Uterus (tissue), 4 donors: ENCODE data around the gene SHC1. TPM values are rescaled to one million over a fixed set of nuclear protein-coding genes. Genes with fewer than 3 reads are reported as not detected.
A peak's percentile ranks its signal among the peaks of the same experiment; 100 is the strongest.

Experiments
- DNase-seq, 2 donors: peaks; one replicate each; pipeline ENCODE4 v3.0.0-alpha.2; 2019 to 2020
- H3K27ac ChIP-seq, 2 donors: fragments of 200-600 bp; sonication (generic); 1 replicate in 1 of 2; 2 replicates in 1 of 2; pipeline ENCODE4 v1.5.1; 2016 to 2018
- H3K27me3 ChIP-seq, 2 donors: fragments of 200-600 bp; sonication (generic); one replicate each; pipeline ENCODE4 v1.5.1; 2018 to 2019; ENCODE audit warnings: control low read depth in 1 of 2
- H3K36me3 ChIP-seq, 2 donors: fragments of 200-600 bp; sonication (generic); one replicate each; pipeline ENCODE4 v1.5.1; 2019; ENCODE audit warnings: control low read depth in 1 of 2
- H3K4me1 ChIP-seq, 2 donors: fragments of 200-600 bp; sonication (generic); one replicate each; pipeline ENCODE4 v1.5.1; 2018 to 2019; ENCODE audit warnings: control low read depth in 1 of 2
- H3K4me3 ChIP-seq, 2 donors: fragments of 200-600 bp; sonication (generic); 1 replicate in 1 of 2; 2 replicates in 1 of 2; pipeline ENCODE4 v1.5.1; 2018 to 2019; ENCODE audit warnings: mild to moderate bottlenecking in 1 of 2
- H3K9me3 ChIP-seq, 2 donors: fragments of 200-600 bp; sonication (generic); one replicate each; pipeline ENCODE4 v1.5.1; 2019; ENCODE audit warnings: control low read depth in 1 of 2
- CTCF ChIP-seq, 4 experiments: fragments of 200-600 bp in 2 of 4; fragments of 450-650 bp in 2 of 4; sonication (generic) in 2 of 4; IDR thresholded peaks; one replicate each; pipeline ENCODE4 v1.5.1; 2016 to 2019; ENCODE audit warnings: antibody characterized with exemption in 4 of 4, mild to moderate bottlenecking in 2 of 4, moderate library complexity in 1 of 4
- POLR2A ChIP-seq, 2 donors: fragments of 450-650 bp; IDR thresholded peaks; one replicate each; pipeline ENCODE4 v1.6.1; 2016; ENCODE audit warnings: antibody characterized with exemption in 2 of 2, mild to moderate bottlenecking in 1 of 2, moderate library complexity in 1 of 2
- intact Hi-C: fragments of 100-400 bp; cut with DNase I; formaldehyde crosslinking; loops from one replicate; pipeline ENCODE4 v1.15.1; 2023; ENCODE audit warnings: low total_unique reads
- total RNA-seq, 4 donors: library from RNA; depleted of rRNA in 3 of 4; stranded (reverse); fragments of >200 nt in 3 of 4; gene quantifications; one replicate each; pipeline versions ENCODE4 v1.1.0 to v1.2.4, GENCODE V29; 2014 to 2023
- donor health status: DM: yes; HTN: yes; CAD: no.

SHC1 gene
- total RNA-seq, 4 donors from 2014 or later: 93.5 to 149 (median 101) TPM

GRCh38 chr1:154999571-155000410 is 29.2 kb upstream of the SHC1 start:
- intact Hi-C loops: no loop called here
- peak in 1 of 2 donors; percentile 49 for DNase-seq

GRCh38 chr1:154998818-154999570 is 28.4 kb upstream of the SHC1 start:
- peak overlapping the region; percentile 56 to 97 for H3K4me3 ChIP-seq
- no peaks in the 10 kb centered on the region for H3K36me3 ChIP-seq
- TF ChIP-seq CTCF (IDR thresholded peaks at IDR 0.05): peak; percentile 65 to 79 (median 74)
- TF ChIP-seq POLR2A (IDR thresholded peaks at IDR 0.05): no peak

More at GRCh38 chr1:154999571-155000410, 29.2 kb upstream of the SHC1 start:
- peak overlapping the region; percentile 95 to 99 for H3K27ac ChIP-seq
- H3K4me1 ChIP-seq: peaks cover 0 to 18% of the 10 kb centered on the region in 2 donors
- H3K4me3 ChIP-seq: peak overlapping the region; percentile 56 to 97
- H3K9me3 ChIP-seq: no peaks in the 10 kb centered on the region
- no peaks in the 10 kb centered on the region for H3K36me3 ChIP-seq
- no peaks in the 10 kb centered on the region for H3K27me3 ChIP-seq
- no peak for TF ChIP-seq CTCF (IDR thresholded peaks at IDR 0.05)
- no peak for TF ChIP-seq POLR2A (IDR thresholded peaks at IDR 0.05)

GRCh38 chr1:154998201-154998780 is 27.7 kb upstream of the SHC1 start:
- TF ChIP-seq CTCF (IDR thresholded peaks at IDR 0.05) (no peak), POLR2A (IDR thresholded peaks at IDR 0.05) (no peak)
- no peak for DNase-seq
- peaks cover 0 to 11% of the 10 kb centered on the region in 2 donors for H3K4me1 ChIP-seq
- no peaks in the 10 kb centered on the region for H3K9me3 ChIP-seq
- H3K27me3 ChIP-seq: no peaks in the 10 kb centered on the region
- H3K4me3 ChIP-seq: no peak overlapping the region
- intact Hi-C loops: no loop called here
- H3K27ac ChIP-seq: peak overlapping the region in 1 of 2 donors; percentile 95
- H3K36me3 ChIP-seq: no peaks in the 10 kb centered on the region

More at GRCh38 chr1:154998818-154999570, 28.4 kb upstream of the SHC1 start:
- Histone ChIP-seq H3K27ac (peak overlapping the region; percentile 95 to 99), H3K4me1 (peaks cover 0 to 11% of the 10 kb centered on the region in 2 donors), H3K27me3 (no peaks in the 10 kb centered on the region), H3K9me3 (no peaks in the 10 kb centered on the region)
- peak; percentile 70 to 78 for DNase-seq
- intact Hi-C loops: no loop called here

- Histone ChIP-seq H3K36me3 (no peaks in the 10 kb centered on the region), H3K4me3 (no peak overlapping the region), H3K4me1 (peaks cover 0 to 11% of the 10 kb centered on the region in 2 donors), H3K27ac (no peak overlapping the region), H3K27me3 (no peaks in the 10 kb centered on the region), H3K9me3 (no peaks in the 10 kb centered on the region)
- no peak for DNase-seq
- no peak for TF ChIP-seq CTCF (IDR thresholded peaks at IDR 0.05)
- no peak for TF ChIP-seq POLR2A (IDR thresholded peaks at IDR 0.05)
- intact Hi-C loops: no loop called here
These were observed 26.6 kb upstream of the SHC1 start for GRCh38 chr1:154996966-154997701.
